ENCODE results near the gene ENAH.

Gene ENAH

GRCh38 chr1:225612287-225612686 is 40.6 kb downstream of the ENAH start:
- H3K27ac ChIP-seq = peak overlapping the region in 2 of 21 experiments; percentile 29 to 59

DNA sequence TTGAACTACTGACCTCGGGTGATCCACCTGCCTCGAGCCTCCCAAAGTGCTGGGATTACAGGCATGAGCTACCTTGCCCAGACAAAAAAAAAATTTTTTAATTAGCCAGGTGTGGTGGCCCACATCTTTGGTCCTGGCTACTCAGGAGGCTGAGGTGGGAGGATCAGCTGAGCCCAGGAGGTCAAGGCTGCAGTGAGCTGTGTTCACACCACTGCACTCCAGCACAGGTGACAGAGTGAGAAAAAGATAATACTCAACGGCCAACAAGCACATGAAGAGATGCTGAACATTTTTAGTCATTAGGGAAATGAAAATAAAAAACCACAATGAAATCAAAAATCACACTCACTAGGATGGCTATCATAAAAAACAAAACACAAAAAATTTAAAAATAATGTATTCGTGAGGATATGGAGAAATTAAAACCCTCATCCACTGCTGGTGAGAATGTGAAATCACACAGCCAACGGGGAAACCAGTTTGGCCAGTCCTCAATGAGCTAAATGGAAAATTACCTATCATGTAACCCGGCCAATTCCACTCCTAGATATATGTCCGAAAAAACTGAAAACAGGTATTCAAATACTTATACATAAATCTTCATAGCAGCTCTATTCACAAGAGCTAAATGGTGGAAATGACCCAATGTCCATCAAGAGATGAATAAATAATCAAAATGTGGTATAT is 41.2 kb downstream of the ENAH start:
- Histone ChIP-seq H3K27ac (peak overlapping the region in 2 of 21 experiments; percentile 29 to 59), H3K4me3 (no peak overlapping the region)

More at GRCh38 chr1:225612287-225612686, 40.6 kb downstream of the ENAH start:
- H3K4me3 ChIP-seq = no peak overlapping the region

- Histone ChIP-seq H3K4me3 (no peak overlapping the region), H3K27ac (no peak overlapping the region)
Observed at GRCh38 chr1:225610539-225610938, 42.4 kb downstream of the ENAH start.

GRCh38 chr1:225608014-225608796 is 44.7 kb downstream of the ENAH start:
- no peak overlapping the region for H3K4me3 ChIP-seq
- no peak overlapping the region for H3K27ac ChIP-seq

DNA sequence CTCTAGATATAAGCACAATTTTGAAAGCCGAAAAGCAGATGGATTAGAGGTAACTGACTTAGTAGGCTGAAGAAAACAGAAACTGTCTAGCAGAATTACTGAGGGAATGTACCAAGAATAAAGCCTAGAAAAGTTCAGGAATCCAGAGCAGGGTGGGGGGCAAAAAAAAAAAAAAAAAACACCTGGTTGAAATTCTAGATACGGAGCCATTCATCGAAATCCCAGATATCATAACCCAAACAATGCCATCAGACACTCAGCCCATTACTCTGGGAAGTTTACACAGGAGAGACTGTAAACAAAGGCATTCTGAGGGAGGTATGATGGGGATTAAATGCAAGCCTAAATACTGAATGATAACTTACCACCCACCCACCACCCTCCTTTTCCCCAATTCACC is 45.6 kb downstream of the ENAH start:
- Histone ChIP-seq H3K27ac (no peak overlapping the region), H3K4me3 (no peak overlapping the region)

GRCh38 chr1:225603538-225604354 is 49.2 kb downstream of the ENAH start:
- Histone ChIP-seq H3K27ac (no peak overlapping the region), H3K4me3 (no peak overlapping the region)

DNA sequence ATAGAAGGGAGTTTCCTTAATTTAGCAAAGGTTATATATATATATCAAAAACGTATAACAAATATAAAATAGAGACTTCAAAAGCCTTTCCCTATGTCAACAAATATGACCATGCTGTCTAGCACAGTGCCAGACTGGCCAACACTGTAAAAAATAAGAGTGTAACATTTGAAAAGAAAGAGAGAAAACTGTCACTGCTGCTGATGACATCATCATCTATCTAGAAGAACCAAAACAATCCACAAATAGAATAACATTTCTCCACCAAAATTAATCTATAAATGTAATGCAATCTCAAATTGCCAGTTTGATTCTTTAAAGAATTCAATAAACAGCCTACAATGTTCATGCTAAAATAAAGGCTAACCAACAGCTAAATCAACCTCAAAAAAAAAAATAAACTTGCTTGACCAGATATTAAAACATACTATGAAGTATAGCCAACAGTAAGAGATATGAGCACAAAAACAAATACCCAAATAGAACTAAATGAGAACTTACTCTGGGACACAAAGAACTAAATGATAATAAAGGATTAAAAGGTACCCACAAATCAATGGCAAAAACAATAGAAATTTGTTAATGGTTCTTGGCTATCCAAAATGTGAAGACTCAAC is 50.2 kb downstream of the ENAH start:
- H3K4me3 ChIP-seq = no peak overlapping the region
- H3K27ac ChIP-seq = peak overlapping the region in 1 of 21 experiments; percentile 11

- Histone ChIP-seq H3K27ac (no peak overlapping the region), H3K4me3 (no peak overlapping the region)
Observed at GRCh38 chr1:225601902-225602589, 50.9 kb downstream of the ENAH start.

DNA sequence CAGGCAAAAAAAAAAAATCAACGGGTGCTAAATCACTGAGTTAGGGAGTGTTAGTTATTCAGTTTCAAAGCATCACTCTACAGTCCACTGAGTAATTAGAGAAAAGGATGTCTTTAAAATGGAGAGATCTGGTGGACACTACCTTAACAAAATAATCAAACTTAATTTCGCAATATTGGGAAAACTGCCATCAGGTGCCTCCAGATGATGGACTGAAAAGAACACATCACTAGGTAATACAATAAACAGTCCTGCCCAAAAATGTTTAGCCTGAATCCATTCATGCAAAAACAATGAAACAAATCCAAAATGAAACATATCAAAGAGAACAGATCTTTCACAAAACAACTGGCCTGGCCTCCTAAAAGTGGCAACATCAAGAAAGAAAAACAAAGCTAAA is 54.1 kb downstream of the ENAH start:
- Histone ChIP-seq H3K4me3 (no peak overlapping the region), H3K27ac (no peak overlapping the region)

- Histone ChIP-seq H3K27ac (no peak overlapping the region), H3K4me3 (no peak overlapping the region)
Observed at GRCh38 chr1:225597926-225598575, 54.9 kb downstream of the ENAH start.

DNA sequence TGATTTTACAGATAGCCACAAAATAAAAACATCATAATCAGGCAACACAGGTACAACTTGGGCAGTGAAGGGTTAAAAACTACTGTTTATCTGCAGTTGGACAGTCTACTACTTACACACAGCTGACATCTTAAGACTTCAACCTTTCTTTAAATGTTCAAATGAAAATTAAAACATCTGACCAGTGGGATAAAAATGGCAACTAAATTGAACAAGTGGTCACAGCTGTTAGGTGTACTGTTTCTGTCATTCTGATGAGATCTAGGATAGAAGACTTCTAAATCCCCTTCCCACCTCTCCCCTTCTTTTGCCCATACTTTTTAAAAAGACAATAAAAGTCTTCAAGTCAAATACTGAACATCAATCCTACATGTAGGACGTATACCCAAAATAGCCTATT is 56.2 kb downstream of the ENAH start:
- no peak overlapping the region for H3K4me3 ChIP-seq
- H3K27ac ChIP-seq = no peak overlapping the region

GRCh38 chr1:225595974-225596551 is 56.9 kb downstream of the ENAH start:
- Histone ChIP-seq H3K27ac (no peak overlapping the region), H3K4me3 (no peak overlapping the region)

DNA sequence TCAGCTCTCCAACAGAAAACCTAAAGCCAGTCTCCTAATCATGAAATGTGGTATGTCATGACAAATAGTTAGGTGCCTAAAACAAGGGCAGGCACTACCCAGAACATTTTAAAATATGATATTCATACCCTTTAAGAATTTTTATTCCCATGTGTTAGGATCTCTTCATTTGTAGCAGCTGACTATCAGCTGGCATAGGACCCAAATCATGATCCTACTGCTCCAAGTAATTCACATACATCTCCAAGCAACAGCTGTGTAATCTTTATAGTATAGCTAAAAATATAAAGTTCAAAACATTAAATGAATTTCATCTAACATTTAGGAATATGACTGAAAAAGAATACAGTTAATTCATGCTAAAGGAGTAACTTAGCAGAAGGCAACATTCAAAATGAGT is 57.5 kb downstream of the ENAH start:
- Histone ChIP-seq H3K27ac (no peak overlapping the region), H3K4me3 (no peak overlapping the region)

DNA sequence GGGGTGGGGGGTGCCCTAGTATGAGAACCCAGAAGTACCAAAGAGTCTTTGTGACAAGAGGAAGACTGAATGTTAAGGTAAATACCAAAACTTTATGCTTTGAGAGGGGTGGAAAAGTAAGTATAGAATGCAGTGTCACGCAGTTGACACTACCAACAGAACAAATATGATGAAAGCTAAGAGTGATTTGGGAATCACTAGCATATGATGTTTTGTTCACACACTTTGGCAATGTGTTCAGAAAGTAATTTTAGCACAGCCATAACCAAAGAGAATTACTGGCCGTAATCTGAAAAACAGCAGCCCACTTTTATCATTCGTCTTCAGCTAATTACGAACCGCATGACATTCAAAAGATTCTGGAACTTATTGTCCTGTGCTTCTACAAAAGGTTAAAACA is 59.5 kb downstream of the ENAH start:
- Histone ChIP-seq H3K4me3 (no peak overlapping the region), H3K27ac (no peak overlapping the region)

DNA sequence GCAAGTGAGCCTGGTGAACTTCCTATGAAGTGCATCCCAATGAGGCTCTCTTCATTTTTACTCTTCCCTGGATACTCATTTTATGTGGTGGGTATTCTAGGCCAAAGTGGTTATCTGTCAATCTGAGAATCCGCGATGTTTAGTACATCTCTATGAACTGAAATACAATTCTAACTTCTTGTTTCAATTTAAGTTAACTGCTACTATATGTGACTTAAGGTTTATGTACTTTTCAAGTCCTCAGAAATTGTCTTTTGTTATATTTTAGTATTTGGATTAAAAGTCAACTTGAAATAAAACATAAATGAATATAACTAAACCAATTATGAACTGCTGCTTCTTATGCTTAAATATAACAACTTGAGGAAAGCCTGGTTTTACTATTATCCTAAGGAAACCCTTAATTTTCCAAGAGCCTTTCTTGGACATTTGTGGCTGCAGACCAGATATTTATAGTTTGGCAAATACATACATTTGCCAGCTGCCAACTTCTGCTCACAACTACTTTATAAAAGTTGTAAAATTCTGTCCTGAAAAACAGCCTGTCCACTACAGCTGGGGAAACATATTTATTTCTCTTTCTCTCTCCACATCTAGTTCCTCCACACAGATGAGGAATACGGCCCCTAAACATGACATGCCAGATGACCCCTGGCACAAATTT is 60.4 kb downstream of the ENAH start:
- no peak overlapping the region for H3K27ac ChIP-seq

DNA sequence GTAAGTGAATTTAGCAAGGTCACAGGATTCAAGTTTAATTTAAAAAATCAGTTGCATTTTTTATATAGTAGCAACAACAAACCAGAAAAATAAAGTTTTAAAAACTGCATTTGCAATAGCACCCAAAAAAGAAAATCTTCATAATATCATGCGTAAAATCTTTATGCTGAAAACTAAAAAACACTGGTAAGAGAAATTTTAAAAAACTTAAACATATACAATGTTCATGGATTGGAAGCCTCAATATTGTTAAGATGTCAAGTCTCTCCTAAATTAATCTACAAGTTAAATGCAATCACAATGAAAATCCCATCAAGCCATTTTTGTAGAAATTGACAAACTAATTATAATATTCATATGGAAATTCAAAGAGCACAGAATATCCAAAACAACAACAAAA is 65.6 kb downstream of the ENAH start:
- Histone ChIP-seq H3K4me3 (no peak overlapping the region), H3K27ac (no peak overlapping the region)

More for the DNA sequence above, 60.4 kb downstream of the ENAH start:
- H3K4me3 ChIP-seq = no peak overlapping the region

- Histone ChIP-seq H3K4me3 (no peak overlapping the region), H3K27ac (no peak overlapping the region)
Observed at GRCh38 chr1:225581186-225581585, 71.7 kb downstream of the ENAH start.
